Neutrophil (primary cell): ENCODE measurements around the gene FILIP1.

Experiments
- H3K27ac ChIP-seq: fragments of 200-600 bp; sonication (generic); 2 replicates; pipeline ENCODE4 v1.5.1; 2016; ENCODE audit warnings: mild to moderate bottlenecking, moderate library complexity
- H3K27me3 ChIP-seq: fragments of 200-600 bp; sonication (generic); 2 replicates; pipeline ENCODE4 v1.6.0; 2016; ENCODE audit warnings: mild to moderate bottlenecking
- H3K36me3 ChIP-seq: fragments of 200-600 bp; sonication (generic); 2 replicates; pipeline ENCODE4 v1.5.1; 2017
- H3K4me1 ChIP-seq, 2 experiments: fragments of 200-600 bp in 1 of 2; sonication (generic) in 1 of 2; 1 replicate in 1 of 2; 2 replicates in 1 of 2; pipeline versions ENCODE4 v1.5.1 to v1.6.1; 2013 to 2016; ENCODE audit warnings: low read depth in 1 of 2, low read length in 1 of 2, mild to moderate bottlenecking in 1 of 2, moderate library complexity in 1 of 2; ENCODE audit not compliant: control insufficient read depth in 1 of 2, insufficient read depth in 1 of 2
- H3K4me3 ChIP-seq, 2 experiments: fragments of 200-600 bp in 1 of 2; sonication (generic) in 1 of 2; 1 replicate in 1 of 2; 2 replicates in 1 of 2; pipeline ENCODE4 v1.5.1; 2013 to 2016; ENCODE audit warnings: low read depth in 1 of 2, low read length in 1 of 2, mild to moderate bottlenecking in 1 of 2, moderate library complexity in 1 of 2
- H3K9me3 ChIP-seq: fragments of 200-600 bp; sonication (generic); 2 replicates; pipeline ENCODE4 v1.5.1; 2016
- CTCF ChIP-seq: fragments of 200-600 bp; sonication (generic); IDR thresholded peaks from 2 replicates; pipeline ENCODE4 v1.5.1; 2016; ENCODE audit warnings: antibody characterized with exemption

Gene FILIP1

GRCh38 chr6:75516757-75517156 lies 23.2 kb upstream of the FILIP1 start:
- TF ChIP-seq CTCF = no peak
- H3K4me1 ChIP-seq = no peaks in the 10 kb centered on the region
- no peaks in the 10 kb centered on the region for H3K27me3 ChIP-seq
- H3K27ac ChIP-seq = no peak overlapping the region
- no peak overlapping the region for H3K4me3 ChIP-seq
- no peaks in the 10 kb centered on the region for H3K36me3 ChIP-seq
- H3K9me3 ChIP-seq = no peaks in the 10 kb centered on the region

- Histone ChIP-seq H3K27me3 (no peaks in the 10 kb centered on the region), H3K9me3 (no peaks in the 10 kb centered on the region)
- no peak for TF ChIP-seq CTCF
Observed at GRCh38 chr6:75512591-75512990, 19.0 kb upstream of the FILIP1 start.

GRCh38 chr6:75505424-75505823 lies 11.8 kb upstream of the FILIP1 start:
- peaks cover 3% of the 10 kb centered on the region for H3K27me3 ChIP-seq
- H3K36me3 ChIP-seq = no peaks in the 10 kb centered on the region
- H3K27ac ChIP-seq = no peak overlapping the region
- TF ChIP-seq CTCF = no peak
- no peaks in the 10 kb centered on the region for H3K9me3 ChIP-seq
- H3K4me3 ChIP-seq = no peak overlapping the region
- H3K4me1 ChIP-seq = no peaks in the 10 kb centered on the region

More at GRCh38 chr6:75512591-75512990, 19.0 kb upstream of the FILIP1 start:
- Histone ChIP-seq H3K4me1 (no peaks in the 10 kb centered on the region), H3K27ac (no peak overlapping the region), H3K4me3 (no peak overlapping the region), H3K36me3 (no peaks in the 10 kb centered on the region)

GRCh38 chr6:75504465-75505222 lies 11.0 kb upstream of the FILIP1 start:
- Histone ChIP-seq H3K4me3 (no peak overlapping the region), H3K27me3 (peaks cover 6% of the 10 kb centered on the region), H3K36me3 (no peaks in the 10 kb centered on the region), H3K27ac (no peak overlapping the region), H3K9me3 (no peaks in the 10 kb centered on the region), H3K4me1 (no peaks in the 10 kb centered on the region)
- no peak for TF ChIP-seq CTCF

- no peak overlapping the region for H3K27ac ChIP-seq
- H3K9me3 ChIP-seq = no peaks in the 10 kb centered on the region
Observed at GRCh38 chr6:75503291-75503690, 9.7 kb upstream of the FILIP1 start.

More at GRCh38 chr6:75503291-75503690, 9.7 kb upstream of the FILIP1 start:
- H3K36me3 ChIP-seq = no peaks in the 10 kb centered on the region
- no peaks in the 10 kb centered on the region for H3K4me1 ChIP-seq
- no peak for TF ChIP-seq CTCF
- peaks cover 9% of the 10 kb centered on the region for H3K27me3 ChIP-seq
- no peak overlapping the region for H3K4me3 ChIP-seq
